ENCODE measurements around the gene ITGA11. TPM values are rescaled to one million over a fixed set of nuclear protein-coding genes. Genes with fewer than 3 reads are reported as not detected.
A peak's percentile ranks its signal among the peaks of the same experiment; 100 is the strongest.

The ITGA11 gene
- total RNA-seq, 4 donors from 2014 or later, result 3.3 to 15.8 (median 8.6) TPM

GRCh38 chr15:68463996-68464395 is 32.0 kb upstream of the ITGA11 start:
- no peaks in the 10 kb centered on the region for H3K36me3 ChIP-seq
- 83% methylated on average over 3 of the region's 3 CpGs for WGBS
- H3K27ac ChIP-seq (replicated peaks in 1 of 4), result no peak overlapping the region
- H3K4me1 ChIP-seq, result no peaks in the 10 kb centered on the region
- H3K9me3 ChIP-seq, result peaks cover 0 to 6% (median 0%) of the 10 kb centered on the region in 4 donors
- intact Hi-C loops (cut with DNase I), result no loop called here
- no peak for TF ChIP-seq EP300 (IDR thresholded peaks at IDR 0.05)
- TF ChIP-seq, protein P1, sequence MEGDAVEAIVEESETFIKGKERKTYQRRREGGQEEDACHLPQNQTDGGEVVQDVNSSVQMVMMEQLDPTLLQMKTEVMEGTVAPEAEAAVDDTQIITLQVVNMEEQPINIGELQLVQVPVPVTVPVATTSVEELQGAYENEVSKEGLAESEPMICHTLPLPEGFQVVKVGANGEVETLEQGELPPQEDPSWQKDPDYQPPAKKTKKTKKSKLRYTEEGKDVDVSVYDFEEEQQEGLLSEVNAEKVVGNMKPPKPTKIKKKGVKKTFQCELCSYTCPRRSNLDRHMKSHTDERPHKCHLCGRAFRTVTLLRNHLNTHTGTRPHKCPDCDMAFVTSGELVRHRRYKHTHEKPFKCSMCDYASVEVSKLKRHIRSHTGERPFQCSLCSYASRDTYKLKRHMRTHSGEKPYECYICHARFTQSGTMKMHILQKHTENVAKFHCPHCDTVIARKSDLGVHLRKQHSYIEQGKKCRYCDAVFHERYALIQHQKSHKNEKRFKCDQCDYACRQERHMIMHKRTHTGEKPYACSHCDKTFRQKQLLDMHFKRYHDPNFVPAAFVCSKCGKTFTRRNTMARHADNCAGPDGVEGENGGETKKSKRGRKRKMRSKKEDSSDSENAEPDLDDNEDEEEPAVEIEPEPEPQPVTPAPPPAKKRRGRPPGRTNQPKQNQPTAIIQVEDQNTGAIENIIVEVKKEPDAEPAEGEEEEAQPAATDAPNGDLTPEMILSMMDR (IDR thresholded peaks at IDR 0.05), result no peak
- no peak for TF ChIP-seq POLR2AphosphoS5 (IDR thresholded peaks at IDR 0.05)
- TF ChIP-seq POLR2A (IDR thresholded peaks at IDR 0.05; ENCODE audit: low read depth), result no peak
- DNase-seq (ENCODE audit: extremely low spot score), result peak; percentile 55
- H3K4me3 ChIP-seq, result no peak overlapping the region
- no peaks in the 10 kb centered on the region for H3K27me3 ChIP-seq

GRCh38 chr15:68463444-68463843 is 31.5 kb upstream of the ITGA11 start:
- no peaks in the 10 kb centered on the region for H3K36me3 ChIP-seq
- TF ChIP-seq POLR2AphosphoS5 (IDR thresholded peaks at IDR 0.05), result no peak
- no peak for TF ChIP-seq POLR2A (IDR thresholded peaks at IDR 0.05; ENCODE audit: low read depth)
- TF ChIP-seq EP300 (IDR thresholded peaks at IDR 0.05), result no peak
- TF ChIP-seq, protein P1 (IDR thresholded peaks at IDR 0.05), result no peak
- H3K27me3 ChIP-seq, result no peaks in the 10 kb centered on the region
- DNase-seq (ENCODE audit: extremely low spot score), result peak; percentile 53
- intact Hi-C loops (cut with DNase I), result no loop called here
- H3K4me3 ChIP-seq, result no peak overlapping the region
- 83% methylated on average over 5 of the region's 5 CpGs for WGBS
- H3K9me3 ChIP-seq, result peaks cover 0 to 6% (median 0%) of the 10 kb centered on the region in 4 donors
- no peak overlapping the region for H3K27ac ChIP-seq (replicated peaks in 1 of 4)
- H3K4me1 ChIP-seq, result no peaks in the 10 kb centered on the region

- Histone ChIP-seq H3K4me1 (no peaks in the 10 kb centered on the region), H3K27ac (replicated peaks in 1 of 4) (no peak overlapping the region), H3K36me3 (no peaks in the 10 kb centered on the region), H3K4me3 (no peak overlapping the region), H3K9me3 (peaks cover 0 to 6% (median 0%) of the 10 kb centered on the region in 4 donors), H3K27me3 (no peaks in the 10 kb centered on the region)
- TF ChIP-seq POLR2A (IDR thresholded peaks at IDR 0.05; ENCODE audit: low read depth), result no peak
- TF ChIP-seq, protein P1 (IDR thresholded peaks at IDR 0.05), result no peak
- TF ChIP-seq EP300 (IDR thresholded peaks at IDR 0.05), result no peak
- no peak for TF ChIP-seq POLR2AphosphoS5 (IDR thresholded peaks at IDR 0.05)
- DNase-seq (ENCODE audit: extremely low spot score), result no peak
- 84% methylated on average over 2 of the region's 2 CpGs for WGBS
- intact Hi-C loops (cut with DNase I), result no loop called here
Observed at GRCh38 chr15:68460166-68460565, 28.2 kb upstream of the ITGA11 start.

DNA sequence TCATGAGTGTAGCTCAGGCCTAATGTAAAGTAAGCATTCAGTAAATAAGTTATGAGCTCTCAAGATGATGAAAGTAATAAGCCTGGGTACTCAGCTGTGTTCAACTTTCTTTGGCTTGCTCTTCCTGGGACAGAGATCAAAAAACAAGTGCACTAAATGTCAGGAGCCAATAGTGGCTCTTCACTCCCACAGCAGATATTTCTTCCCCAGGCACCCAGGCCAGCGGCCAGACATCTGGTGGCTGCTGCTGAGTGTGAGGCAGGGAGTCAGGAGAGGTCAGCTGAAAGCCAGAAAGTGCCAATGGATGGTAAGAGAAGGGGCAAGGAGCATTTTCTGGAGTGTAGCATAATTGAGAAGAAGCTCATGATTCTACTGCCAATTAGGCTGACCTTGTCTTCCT is 18.2 kb upstream of the ITGA11 start:
- H3K27ac ChIP-seq (replicated peaks in 1 of 4), result no peak overlapping the region
- intact Hi-C loops (cut with DNase I), result no loop called here
- no peaks in the 10 kb centered on the region for H3K36me3 ChIP-seq
- H3K27me3 ChIP-seq, result peaks cover 0 to 41% (median 0%) of the 10 kb centered on the region in 4 donors
- H3K4me3 ChIP-seq, result no peak overlapping the region
- TF ChIP-seq EP300 (IDR thresholded peaks at IDR 0.05) (no peak), POLR2A (IDR thresholded peaks at IDR 0.05; ENCODE audit: low read depth) (no peak), POLR2AphosphoS5 (IDR thresholded peaks at IDR 0.05) (no peak)
- TF ChIP-seq, protein P1 (IDR thresholded peaks at IDR 0.05), result no peak
- H3K4me1 ChIP-seq, result no peaks in the 10 kb centered on the region
- DNase-seq (ENCODE audit: extremely low spot score), result peak; percentile 68
- H3K9me3 ChIP-seq, result peaks cover 0 to 3% (median 0%) of the 10 kb centered on the region in 4 donors
- 77% methylated on average over 1 of the region's 1 CpG for WGBS

DNA sequence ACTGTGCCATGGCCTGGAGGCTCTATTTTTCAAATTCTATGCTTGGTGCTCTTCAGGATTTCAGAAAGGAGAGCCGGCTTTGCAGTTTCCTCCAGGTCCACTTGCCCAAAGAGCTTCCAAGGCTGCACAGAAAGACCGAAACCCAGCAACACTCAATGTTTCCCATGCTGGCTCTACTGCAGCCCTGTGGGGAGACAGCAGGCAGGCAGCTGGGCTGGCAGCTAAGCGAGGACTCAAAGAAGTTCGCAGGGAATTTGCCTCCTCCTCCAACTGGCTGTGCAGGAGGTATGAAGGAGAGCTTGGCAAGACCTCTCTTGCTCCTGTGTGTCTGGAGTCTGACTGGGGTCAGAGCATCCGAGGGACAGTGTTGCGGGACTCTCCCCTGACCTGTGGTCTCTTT is 17.4 kb upstream of the ITGA11 start:
- peak; percentile 70 for DNase-seq (ENCODE audit: extremely low spot score)
- Histone ChIP-seq H3K9me3 (peaks cover 0 to 3% (median 0%) of the 10 kb centered on the region in 4 donors), H3K4me1 (no peaks in the 10 kb centered on the region), H3K27me3 (peaks cover 0 to 41% (median 0%) of the 10 kb centered on the region in 4 donors), H3K4me3 (no peak overlapping the region), H3K36me3 (no peaks in the 10 kb centered on the region), H3K27ac (replicated peaks in 1 of 4) (no peak overlapping the region)
- intact Hi-C loops (cut with DNase I), result no loop called here
- 80% methylated on average over 5 of the region's 6 CpGs for WGBS
- no peak for TF ChIP-seq EP300 (IDR thresholded peaks at IDR 0.05)
- TF ChIP-seq, protein P1 (IDR thresholded peaks at IDR 0.05), result no peak
- no peak for TF ChIP-seq POLR2A (IDR thresholded peaks at IDR 0.05; ENCODE audit: low read depth)
- no peak for TF ChIP-seq POLR2AphosphoS5 (IDR thresholded peaks at IDR 0.05)
